HG03457 (cell line): ENCODE measurements around the gene HNRNPA2B1.
"Not testable (repeated sequence)": the region's sequence is repeated elsewhere in the genome, so short reads cannot be mapped to it uniquely, and the experiment has no call there.

ENCODE experiments used
- ATAC-seq: cut with Tn5 transposase; IDR thresholded peaks from one replicate; pipeline ENCODE4 v1.9.1; 2021; ENCODE audit warnings: moderate number of reproducible peaks; ENCODE audit not compliant: unreplicated experiment

The HNRNPA2B1 gene

GRCh38 chr7:26185131-26185843, 15.3 kb downstream of the HNRNPA2B1 start:
- ATAC-seq: no peak

- not testable (repeated sequence) for ATAC-seq
These were observed 16.1 kb downstream of the HNRNPA2B1 start for GRCh38 chr7:26184281-26185101.

GRCh38 chr7:26183545-26184280, 16.8 kb downstream of the HNRNPA2B1 start:
- no peak for ATAC-seq

DNA sequence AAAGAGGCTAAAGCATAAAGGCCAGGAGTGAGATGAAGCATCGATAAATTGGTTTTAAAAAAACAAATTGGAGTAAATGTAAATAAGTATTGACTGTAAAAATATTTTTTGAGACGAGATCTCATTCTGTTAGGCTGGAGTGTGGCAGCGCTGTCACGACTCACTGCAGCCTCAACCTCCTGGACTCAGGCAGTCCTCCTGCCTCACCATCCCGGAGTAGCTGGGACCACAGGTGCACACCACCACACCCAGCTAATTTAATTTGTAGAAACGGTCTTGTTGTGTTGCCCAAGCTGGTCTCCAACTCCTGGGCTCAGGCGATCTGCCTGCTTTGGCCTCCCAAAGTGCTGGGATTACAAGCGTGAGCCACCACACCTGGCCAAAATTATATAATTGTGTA, 17.8 kb downstream of the HNRNPA2B1 start:
- no peak for ATAC-seq

DNA sequence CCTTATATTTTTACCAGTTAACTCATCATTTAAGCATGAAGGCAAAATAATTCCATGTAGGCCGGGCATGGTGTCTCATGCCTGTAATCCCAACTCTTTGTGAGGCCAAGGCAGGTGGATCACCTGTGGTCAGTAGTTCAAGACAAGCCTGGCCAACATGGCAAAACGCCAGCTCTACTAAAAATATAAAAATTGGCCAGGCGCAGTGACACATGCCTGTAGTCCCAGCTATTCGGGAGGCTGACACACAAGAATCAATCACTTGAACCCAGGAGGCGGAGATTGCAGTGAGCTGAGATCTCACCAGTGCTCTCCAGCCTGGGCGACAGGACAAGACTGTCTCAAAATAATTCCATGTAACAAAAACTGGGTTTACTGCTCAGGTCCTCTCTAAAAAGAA, 18.3 kb downstream of the HNRNPA2B1 start:
- no peak for ATAC-seq

DNA sequence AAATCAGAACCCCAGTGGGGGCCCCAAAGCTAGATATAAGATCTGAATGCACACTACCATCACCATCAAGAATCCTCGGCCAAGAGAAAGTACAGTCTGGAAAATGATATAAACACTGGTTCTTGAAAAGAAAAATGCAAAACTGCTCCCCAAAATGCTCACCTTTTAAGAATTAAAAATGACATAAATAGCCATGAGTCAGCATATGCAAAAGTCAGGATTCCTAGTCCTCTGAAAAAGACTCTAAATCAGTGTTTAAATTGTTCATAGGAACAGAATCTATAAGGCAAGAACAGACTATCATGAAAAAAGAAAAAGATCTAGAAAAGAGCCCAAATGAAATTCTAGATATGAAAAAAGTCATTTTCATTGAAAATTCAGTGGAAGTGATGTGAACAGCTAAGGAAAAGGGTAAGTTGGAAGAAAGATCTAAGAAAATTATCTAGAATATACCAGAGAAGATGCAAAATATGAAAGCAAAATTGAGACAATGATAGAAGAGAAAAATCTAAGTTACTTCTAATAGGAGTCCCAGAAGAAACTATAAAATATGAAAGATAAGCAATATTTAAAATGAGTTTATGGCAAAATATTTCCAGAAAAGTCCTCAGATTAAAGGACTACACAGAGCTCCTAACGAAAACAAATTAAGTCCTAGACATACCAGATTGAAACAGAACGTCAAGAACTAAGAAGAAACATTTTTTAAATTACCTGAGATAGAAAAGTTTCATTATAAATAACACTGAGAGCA, 18.9 kb downstream of the HNRNPA2B1 start:
- ATAC-seq: no peak

- no peak for ATAC-seq
These were observed 19.8 kb downstream of the HNRNPA2B1 start for GRCh38 chr7:26180792-26181198.

GRCh38 chr7:26179826-26180497, 20.6 kb downstream of the HNRNPA2B1 start:
- ATAC-seq: no peak

GRCh38 chr7:26179422-26179821, 21.1 kb downstream of the HNRNPA2B1 start:
- no peak for ATAC-seq

DNA sequence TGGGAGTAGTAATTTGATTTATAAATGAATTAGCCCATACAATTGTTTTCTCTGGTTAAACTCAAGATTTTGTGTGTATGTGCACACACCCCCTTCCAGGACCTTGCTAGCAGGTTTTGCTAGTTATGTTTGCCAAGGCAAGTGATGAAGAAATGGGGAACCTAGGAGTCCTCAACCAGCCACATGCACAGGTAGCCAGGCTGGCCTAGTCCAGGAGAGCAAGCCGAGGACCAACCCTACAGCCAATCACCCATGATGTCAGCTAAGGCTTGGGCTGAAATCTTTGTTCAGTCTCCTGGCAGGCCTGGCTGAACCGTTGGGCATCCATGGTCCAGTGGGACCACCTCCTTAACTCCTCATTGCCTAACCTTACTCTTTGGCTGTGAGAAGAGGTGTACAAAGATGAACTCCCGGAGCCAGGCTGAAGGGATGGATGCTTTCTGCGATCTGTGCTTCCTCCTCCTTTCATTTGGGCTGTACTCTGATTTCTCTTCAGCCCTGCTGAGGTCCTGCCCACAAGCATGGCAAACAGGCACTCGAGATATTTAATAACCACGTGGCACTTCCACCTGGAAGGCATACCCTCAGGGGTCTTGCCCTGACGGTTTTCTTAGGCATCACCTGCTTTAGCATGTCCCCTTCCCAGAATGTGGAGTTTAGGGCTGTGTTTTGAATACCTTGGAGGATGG, 22.1 kb downstream of the HNRNPA2B1 start:
- ATAC-seq: no peak

DNA sequence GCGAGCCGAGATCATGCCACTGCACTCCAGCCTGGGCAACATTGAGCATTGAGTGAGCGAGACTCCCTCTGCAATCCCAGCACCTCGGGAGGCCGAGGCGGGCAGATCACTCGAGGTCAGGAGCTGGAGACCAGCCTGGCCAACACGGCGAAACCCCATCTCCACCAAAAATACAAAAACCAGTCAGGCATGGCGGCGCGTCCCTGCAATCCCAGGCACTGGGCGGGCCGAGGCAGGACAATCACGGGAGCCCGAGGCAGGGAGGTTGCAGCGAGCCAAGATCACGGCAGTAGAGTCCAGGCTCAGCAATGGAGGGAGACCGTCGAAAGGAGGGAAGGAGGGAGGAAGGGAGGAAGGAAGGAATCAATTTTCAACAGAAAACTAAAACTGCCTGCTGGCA, 23.3 kb downstream of the HNRNPA2B1 start:
- ATAC-seq: not testable (repeated sequence)

DNA sequence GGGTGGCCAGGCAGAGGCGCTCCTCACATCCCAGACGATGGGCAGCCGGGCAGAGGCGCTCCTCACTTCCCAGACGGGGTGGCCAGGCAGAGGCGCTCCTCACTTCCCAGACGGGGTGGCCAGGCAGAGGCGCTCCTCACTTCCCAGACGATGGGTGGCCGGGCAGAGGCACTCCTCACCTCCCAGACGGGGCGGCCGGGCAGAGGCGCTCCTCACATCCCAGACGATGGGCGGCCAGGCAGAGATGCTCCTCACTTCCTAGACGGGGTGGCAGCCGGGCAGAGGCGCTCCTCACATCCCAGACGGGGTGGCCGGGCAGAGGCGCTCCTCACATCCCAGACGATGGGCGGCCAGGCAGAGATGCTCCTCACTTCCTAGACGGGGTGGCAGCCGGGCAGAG, 23.9 kb downstream of the HNRNPA2B1 start:
- ATAC-seq: not testable (repeated sequence)

GRCh38 chr7:26175903-26176302, 24.6 kb downstream of the HNRNPA2B1 start:
- not testable (repeated sequence) for ATAC-seq

DNA sequence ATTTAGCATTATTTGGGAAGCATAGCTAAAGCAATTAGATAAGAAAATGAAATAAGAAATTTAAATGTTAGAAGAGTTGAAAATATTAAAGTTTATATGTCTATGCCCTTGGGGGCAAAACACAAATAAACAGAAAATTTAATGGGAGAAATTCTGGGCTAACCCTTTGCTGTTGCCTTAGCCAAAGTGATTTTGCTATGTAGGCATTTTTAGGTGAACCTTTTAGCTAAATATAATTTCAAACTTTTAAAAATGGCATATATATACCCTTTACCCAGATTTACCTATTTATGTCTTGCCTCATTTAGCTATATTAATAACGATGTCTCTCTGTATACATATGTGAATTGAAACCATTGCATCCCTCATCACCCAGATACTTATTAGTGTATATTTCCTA, 28.5 kb downstream of the HNRNPA2B1 start:
- no peak for ATAC-seq

- no peak for ATAC-seq
These were observed 28.9 kb downstream of the HNRNPA2B1 start for GRCh38 chr7:26171601-26172000.

DNA sequence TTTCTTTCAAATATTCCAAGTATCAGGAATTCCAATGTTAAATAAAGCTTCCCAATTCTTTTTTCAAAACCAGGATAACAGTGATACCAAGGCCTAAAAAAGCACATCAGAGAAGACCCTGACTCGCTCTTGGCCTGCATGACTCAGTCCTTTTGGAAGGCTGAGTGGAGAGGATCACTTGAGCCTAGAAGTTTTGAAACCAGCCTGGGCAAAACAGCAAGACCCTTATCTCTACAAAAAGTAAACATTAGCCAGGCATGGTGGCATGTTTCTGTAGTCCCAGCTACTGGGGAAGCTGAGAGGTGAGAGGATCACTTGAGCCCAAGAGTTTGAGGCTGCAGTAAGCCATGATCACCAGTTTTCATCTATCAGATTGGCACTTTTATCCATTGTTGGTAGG, 29.9 kb downstream of the HNRNPA2B1 start:
- ATAC-seq: no peak

DNA sequence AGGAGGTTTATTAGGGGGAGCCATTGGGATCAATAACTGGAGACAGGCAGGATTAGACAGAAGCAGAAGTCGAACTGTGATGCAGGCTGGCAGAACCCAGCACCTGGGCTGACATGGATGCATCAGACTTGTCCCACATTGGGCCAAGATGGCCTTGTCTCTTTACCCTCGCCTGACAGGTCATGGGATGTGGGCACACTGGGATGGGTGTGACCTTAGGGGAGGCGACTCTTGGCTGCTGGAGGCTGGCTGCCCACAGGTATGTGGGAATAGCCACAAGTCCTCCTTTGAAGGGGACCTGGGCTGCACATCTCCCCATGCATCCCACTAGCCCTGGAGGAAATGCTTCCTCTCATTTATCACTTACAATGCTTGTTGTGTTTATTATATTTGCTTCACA, 31.3 kb downstream of the HNRNPA2B1 start:
- no peak for ATAC-seq

DNA sequence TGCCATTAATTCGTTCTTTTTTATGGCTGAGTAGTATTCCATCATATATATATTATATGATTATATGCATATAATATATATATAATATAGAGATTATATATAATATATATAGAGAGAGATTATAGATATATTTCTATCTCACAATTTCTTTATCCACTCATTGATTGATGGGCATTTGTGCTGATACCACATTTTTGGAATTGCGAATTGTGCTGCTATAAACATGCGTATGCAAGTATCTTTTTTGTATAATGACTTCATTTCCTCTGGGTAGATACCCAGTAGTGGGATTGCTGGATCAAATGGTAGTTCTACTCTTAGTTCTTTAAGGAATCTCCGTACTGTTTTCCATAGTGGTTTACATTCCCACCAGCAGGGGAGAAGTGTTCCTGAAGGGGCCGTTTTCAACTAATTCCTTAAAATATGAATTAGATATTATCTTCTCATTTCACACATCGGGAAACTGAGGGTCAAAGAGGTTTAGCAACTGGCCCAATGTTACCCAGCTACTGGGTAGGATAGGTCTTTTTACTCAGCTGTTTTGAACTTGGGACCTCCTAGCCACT, 32.0 kb downstream of the HNRNPA2B1 start:
- no peak for ATAC-seq

GRCh38 chr7:26167303-26167934, 33.1 kb downstream of the HNRNPA2B1 start:
- ATAC-seq: peak; percentile 87
